GM12878 (cell line): ENCODE data around the gene SCGB1A1. TPM values are rescaled to one million over a fixed set of nuclear protein-coding genes. Genes with fewer than 3 reads are reported as not detected.

Source experiments
- ATAC-seq: fragments of 200-7000 bp; cut with Tn5 transposase; 3 replicates; pipeline ENCODE4 v1.9.1; 2020; ENCODE audit warnings: mild to moderate bottlenecking, moderate library complexity
- BruUV-seq: library from RNA; stranded (reverse); fragments of 400-500 nt; replicated peaks from 2 replicates; lab custom pipeline; 2021; lab: Mats Ljungman, UMichigan
- CTCF ChIA-PET: fragments of 300-600 bp; sonication (Branson Sonifier 250); formaldehyde crosslinking; extraction: SDS; loops from one replicate; lab custom pipeline; 2021; ENCODE audit warnings: inconsistent platforms; lab: Yijun Ruan, JAX
- POLR2A ChIA-PET: fragments of 350-600 bp; formaldehyde crosslinking; extraction: SDS; loops from one replicate; lab custom pipeline; 2021; ENCODE audit warnings: inconsistent platforms; lab: Charles Lee
- RAD21 ChIA-PET: fragments of 300-600 bp; sonication (Branson Sonifier 250); formaldehyde crosslinking; loops from one replicate; lab custom pipeline; 2023; ENCODE audit warnings: antibody characterized with exemption; ENCODE audit not compliant: unreplicated experiment; lab: Charles Lee
- SMC1A ChIA-PET: fragments of 300-600 bp; sonication (Branson Sonifier 250); formaldehyde crosslinking; loops from one replicate; lab custom pipeline; 2023; ENCODE audit not compliant: unreplicated experiment, uncharacterized antibody; lab: Charles Lee
- DNase-seq: peaks from one replicate; pipeline ENCODE4 v3.0.0-alpha.2; 2011; ENCODE audit warnings: low read depth, low spot score
- FAIRE-seq: peaks from 3 replicates; lab custom pipeline; 2011; peaks lifted over from hg19 to GRCh38; lab: Jason Lieb, UNC
- H2AFZ ChIP-seq: 2 replicates; pipeline ENCODE4 v1.6.0; 2011; ENCODE audit warnings: low read depth, low read length, control low read depth; ENCODE audit not compliant: control insufficient read depth
- H3K27ac ChIP-seq: 2 replicates; pipeline ENCODE4 v1.5.1; 2011; ENCODE audit warnings: control low read depth; ENCODE audit not compliant: control insufficient read depth, insufficient read depth
- H3K27me3 ChIP-seq, 2 experiments: replicated peaks in 1 of 2; 2 replicates each; pipeline versions ENCODE4 v1.6.0 to v1.6.1; 2011; ENCODE audit warnings: low read length in 1 of 2; ENCODE audit not compliant: control insufficient read depth in 2 of 2, insufficient read depth in 2 of 2
- H3K36me3 ChIP-seq, 2 experiments: 2 replicates each; pipeline ENCODE4 v1.5.1; 2011; ENCODE audit warnings: low read length in 1 of 2; ENCODE audit not compliant: control insufficient read depth in 2 of 2, insufficient read depth in 2 of 2
- H3K4me1 ChIP-seq: 2 replicates; pipeline ENCODE4 v1.6.1; 2011; ENCODE audit warnings: mild to moderate bottlenecking, low read length, moderate library complexity, mixed read lengths; ENCODE audit not compliant: control insufficient read depth, insufficient read depth
- H3K4me2 ChIP-seq: 2 replicates; pipeline ENCODE4 v1.6.0; 2011; ENCODE audit warnings: control low read depth; ENCODE audit not compliant: control insufficient read depth, insufficient read depth
- H3K4me3 ChIP-seq: fragments of 200-600 bp; sonication (generic); 2 replicates; pipeline ENCODE4 v1.5.1; 2016
- H3K79me2 ChIP-seq: 2 replicates; pipeline ENCODE4 v1.6.0; 2011; ENCODE audit warnings: low read length; ENCODE audit not compliant: control insufficient read depth, insufficient read depth
- H3K9ac ChIP-seq: 2 replicates; pipeline ENCODE4 v1.8.0; 2011; ENCODE audit warnings: low read length, control low read depth, mixed read lengths; ENCODE audit not compliant: control insufficient read depth, insufficient read depth
- H3K9me3 ChIP-seq: replicated peaks from 3 replicates; pipeline ENCODE4 v1.5.1; 2011; ENCODE audit warnings: mild to moderate bottlenecking, low read length; ENCODE audit not compliant: control insufficient read depth, insufficient read depth
- H4K20me1 ChIP-seq: 2 replicates; pipeline ENCODE4 v1.6.0; 2011; ENCODE audit not compliant: control insufficient read depth, insufficient read depth
- DPF2 ChIP-seq: fragments of 450-650 bp; IDR thresholded peaks from 2 replicates; pipeline ENCODE4 v1.6.1; 2017; ENCODE audit warnings: mild to moderate bottlenecking
- JUND ChIP-seq: IDR thresholded peaks from 2 replicates; pipeline ENCODE4 v1.6.1; 2012; ENCODE audit warnings: low read depth, mild to moderate bottlenecking, low read length, improper control_type of control experiment, moderate library complexity
- LARP7 ChIP-seq: fragments of 450-650 bp; IDR thresholded peaks from 2 replicates; pipeline ENCODE4 v1.6.1; 2017; ENCODE audit warnings: mild to moderate bottlenecking
- MTA2 ChIP-seq: fragments of 450-650 bp; IDR thresholded peaks from 2 replicates; pipeline ENCODE4 v1.6.1; 2016; ENCODE audit warnings: low read depth, mild to moderate bottlenecking, moderate library complexity
- NR2C2 ChIP-seq: IDR thresholded peaks from 2 replicates; pipeline ENCODE4 v1.6.1; 2011; ENCODE audit warnings: borderline replicate concordance, low read depth; ENCODE audit not compliant: control insufficient read depth, insufficient read length
- POLR2A ChIP-seq: IDR thresholded peaks from 2 replicates; pipeline ENCODE4 v1.6.1; 2011; ENCODE audit warnings: low read depth, mild to moderate bottlenecking, low read length
- SMAD5 ChIP-seq: IDR thresholded peaks from 2 replicates; pipeline ENCODE4 v1.6.1; 2016; ENCODE audit warnings: antibody characterized with exemption, low read depth
- SUPT20H ChIP-seq: IDR thresholded peaks from 2 replicates; pipeline ENCODE4 v1.6.1; 2011; ENCODE audit warnings: low read depth, mild to moderate bottlenecking, low read length, moderate library complexity, borderline replicate concordance; ENCODE audit not compliant: control insufficient read depth
- TCF3 ChIP-seq: IDR thresholded peaks from 2 replicates; pipeline ENCODE4 v1.6.1; 2012; ENCODE audit warnings: low read depth, mild to moderate bottlenecking, low read length, borderline replicate concordance; ENCODE audit not compliant: insufficient read depth
- WGBS: methylation state at CpG from one replicate; pipeline ENCODE4 v1.1.6; 2016; ENCODE audit warnings: low lambda C conversion rate; ENCODE audit not compliant: insufficient replicate concordance, insufficient coverage; ENCODE audit errors: missing lambda C conversion rate; 5-methylcytosine and 5-hydroxymethylcytosine counted together
- in situ Hi-C: fragments of 300-500 bp; cut with MboI; formaldehyde crosslinking; loops from 9 replicates; pipeline ENCODE4 v1.14.3; 2018; ENCODE audit warnings: mixed read lengths
- intact Hi-C: fragments of 100-400 bp; cut with micrococcal nuclease; formaldehyde crosslinking; loops from one replicate; pipeline ENCODE4 v1.14.2; 2022; ENCODE audit not compliant: unreplicated experiment
- polyA plus RNA-seq, 11 experiments: library from polyadenylated mRNA; depleted of rRNA in 4 of 11; unstranded in 6 of 11; stranded (reverse) in 5 of 11; fragments of >200 nt; fragmentation: Nextera tagmentation in 4 of 11; fragmentation: Illumina TruSeq in 1 of 11; extraction: Ambion mirVana in 4 of 11; extraction: Trizol in 1 of 11; gene quantifications; 1 replicate in 1 of 11; 2 replicates in 10 of 11; pipeline versions ENCODE4 v1.2.1 to v1.2.3, GENCODE V29; 2011 to 2016; ENCODE audit warnings: inconsistent platforms in 2 of 11, missing spikeins in 2 of 11, low read depth in 1 of 11
- total RNA-seq, 4 experiments: library from RNA; depleted of rRNA in 3 of 4; stranded (reverse); fragments of >200 nt in 3 of 4; fragmentation: Illumina TruSeq in 1 of 4; extraction: Trizol in 1 of 4; gene quantifications; 2 replicates each; pipeline versions ENCODE4 v1.2.1 to v1.2.3, GENCODE V29; 2013 to 2021
- TF ChIP-seq, protein P1 (sequence below): fragments of 450-650 bp; formaldehyde crosslinking; IDR thresholded peaks from 2 replicates; pipeline ENCODE4 v1.4.0; 2020; ENCODE audit warnings: mild to moderate bottlenecking, moderate library complexity
- TF ChIP-seq, protein P2 (sequence below): fragments of 450-650 bp; conservative IDR thresholded peaks from 2 replicates; pipeline ENCODE4 v1.6.1; 2017; ENCODE audit warnings: mild to moderate bottlenecking, moderate library complexity
- TF ChIP-seq, protein P3 (sequence below): fragments of 450-650 bp; IDR thresholded peaks from 2 replicates; pipeline ENCODE4 v1.6.1; 2016; ENCODE audit warnings: mild to moderate bottlenecking, moderate library complexity, borderline replicate concordance

The SCGB1A1 gene
- total and polyA plus RNA-seq, 10 of the 15 experiments (the other 5 are each of a cell fraction or from before 2014, with no cell fraction given): not detected

- ChIA-PET CTCF (no interaction called here), POLR2A (interaction anchor here (0.9 kb wide), 1 partner anchor 22 kb away, joined by 4 read pairs; no protein-coding TSS in a partner anchor)
- no peak overlapping the region for H2AFZ ChIP-seq
- TF ChIP-seq, protein P1, sequence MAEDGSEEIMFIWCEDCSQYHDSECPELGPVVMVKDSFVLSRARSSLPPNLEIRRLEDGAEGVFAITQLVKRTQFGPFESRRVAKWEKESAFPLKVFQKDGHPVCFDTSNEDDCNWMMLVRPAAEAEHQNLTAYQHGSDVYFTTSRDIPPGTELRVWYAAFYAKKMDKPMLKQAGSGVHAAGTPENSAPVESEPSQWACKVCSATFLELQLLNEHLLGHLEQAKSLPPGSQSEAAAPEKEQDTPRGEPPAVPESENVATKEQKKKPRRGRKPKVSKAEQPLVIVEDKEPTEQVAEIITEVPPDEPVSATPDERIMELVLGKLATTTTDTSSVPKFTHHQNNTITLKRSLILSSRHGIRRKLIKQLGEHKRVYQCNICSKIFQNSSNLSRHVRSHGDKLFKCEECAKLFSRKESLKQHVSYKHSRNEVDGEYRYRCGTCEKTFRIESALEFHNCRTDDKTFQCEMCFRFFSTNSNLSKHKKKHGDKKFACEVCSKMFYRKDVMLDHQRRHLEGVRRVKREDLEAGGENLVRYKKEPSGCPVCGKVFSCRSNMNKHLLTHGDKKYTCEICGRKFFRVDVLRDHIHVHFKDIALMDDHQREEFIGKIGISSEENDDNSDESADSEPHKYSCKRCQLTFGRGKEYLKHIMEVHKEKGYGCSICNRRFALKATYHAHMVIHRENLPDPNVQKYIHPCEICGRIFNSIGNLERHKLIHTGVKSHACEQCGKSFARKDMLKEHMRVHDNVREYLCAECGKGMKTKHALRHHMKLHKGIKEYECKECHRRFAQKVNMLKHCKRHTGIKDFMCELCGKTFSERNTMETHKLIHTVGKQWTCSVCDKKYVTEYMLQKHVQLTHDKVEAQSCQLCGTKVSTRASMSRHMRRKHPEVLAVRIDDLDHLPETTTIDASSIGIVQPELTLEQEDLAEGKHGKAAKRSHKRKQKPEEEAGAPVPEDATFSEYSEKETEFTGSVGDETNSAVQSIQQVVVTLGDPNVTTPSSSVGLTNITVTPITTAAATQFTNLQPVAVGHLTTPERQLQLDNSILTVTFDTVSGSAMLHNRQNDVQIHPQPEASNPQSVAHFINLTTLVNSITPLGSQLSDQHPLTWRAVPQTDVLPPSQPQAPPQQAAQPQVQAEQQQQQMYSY: no peak
- TF ChIP-seq LARP7: no peak
- TF ChIP-seq, protein P2, sequence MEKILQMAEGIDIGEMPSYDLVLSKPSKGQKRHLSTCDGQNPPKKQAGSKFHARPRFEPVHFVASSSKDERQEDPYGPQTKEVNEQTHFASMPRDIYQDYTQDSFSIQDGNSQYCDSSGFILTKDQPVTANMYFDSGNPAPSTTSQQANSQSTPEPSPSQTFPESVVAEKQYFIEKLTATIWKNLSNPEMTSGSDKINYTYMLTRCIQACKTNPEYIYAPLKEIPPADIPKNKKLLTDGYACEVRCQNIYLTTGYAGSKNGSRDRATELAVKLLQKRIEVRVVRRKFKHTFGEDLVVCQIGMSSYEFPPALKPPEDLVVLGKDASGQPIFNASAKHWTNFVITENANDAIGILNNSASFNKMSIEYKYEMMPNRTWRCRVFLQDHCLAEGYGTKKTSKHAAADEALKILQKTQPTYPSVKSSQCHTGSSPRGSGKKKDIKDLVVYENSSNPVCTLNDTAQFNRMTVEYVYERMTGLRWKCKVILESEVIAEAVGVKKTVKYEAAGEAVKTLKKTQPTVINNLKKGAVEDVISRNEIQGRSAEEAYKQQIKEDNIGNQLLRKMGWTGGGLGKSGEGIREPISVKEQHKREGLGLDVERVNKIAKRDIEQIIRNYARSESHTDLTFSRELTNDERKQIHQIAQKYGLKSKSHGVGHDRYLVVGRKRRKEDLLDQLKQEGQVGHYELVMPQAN: no peak
- TF ChIP-seq, protein P3, sequence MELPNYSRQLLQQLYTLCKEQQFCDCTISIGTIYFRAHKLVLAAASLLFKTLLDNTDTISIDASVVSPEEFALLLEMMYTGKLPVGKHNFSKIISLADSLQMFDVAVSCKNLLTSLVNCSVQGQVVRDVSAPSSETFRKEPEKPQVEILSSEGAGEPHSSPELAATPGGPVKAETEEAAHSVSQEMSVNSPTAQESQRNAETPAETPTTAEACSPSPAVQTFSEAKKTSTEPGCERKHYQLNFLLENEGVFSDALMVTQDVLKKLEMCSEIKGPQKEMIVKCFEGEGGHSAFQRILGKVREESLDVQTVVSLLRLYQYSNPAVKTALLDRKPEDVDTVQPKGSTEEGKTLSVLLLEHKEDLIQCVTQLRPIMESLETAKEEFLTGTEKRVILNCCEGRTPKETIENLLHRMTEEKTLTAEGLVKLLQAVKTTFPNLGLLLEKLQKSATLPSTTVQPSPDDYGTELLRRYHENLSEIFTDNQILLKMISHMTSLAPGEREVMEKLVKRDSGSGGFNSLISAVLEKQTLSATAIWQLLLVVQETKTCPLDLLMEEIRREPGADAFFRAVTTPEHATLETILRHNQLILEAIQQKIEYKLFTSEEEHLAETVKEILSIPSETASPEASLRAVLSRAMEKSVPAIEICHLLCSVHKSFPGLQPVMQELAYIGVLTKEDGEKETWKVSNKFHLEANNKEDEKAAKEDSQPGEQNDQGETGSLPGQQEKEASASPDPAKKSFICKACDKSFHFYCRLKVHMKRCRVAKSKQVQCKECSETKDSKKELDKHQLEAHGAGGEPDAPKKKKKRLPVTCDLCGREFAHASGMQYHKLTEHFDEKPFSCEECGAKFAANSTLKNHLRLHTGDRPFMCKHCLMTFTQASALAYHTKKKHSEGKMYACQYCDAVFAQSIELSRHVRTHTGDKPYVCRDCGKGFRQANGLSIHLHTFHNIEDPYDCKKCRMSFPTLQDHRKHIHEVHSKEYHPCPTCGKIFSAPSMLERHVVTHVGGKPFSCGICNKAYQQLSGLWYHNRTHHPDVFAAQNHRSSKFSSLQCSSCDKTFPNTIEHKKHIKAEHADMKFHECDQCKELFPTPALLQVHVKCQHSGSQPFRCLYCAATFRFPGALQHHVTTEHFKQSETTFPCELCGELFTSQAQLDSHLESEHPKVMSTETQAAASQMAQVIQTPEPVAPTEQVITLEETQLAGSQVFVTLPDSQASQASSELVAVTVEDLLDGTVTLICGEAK: no peak
- TF ChIP-seq DPF2: no peak
- TF ChIP-seq SMAD5: no peak
- TF ChIP-seq POLR2A: no peak
- no peak for TF ChIP-seq NR2C2
- no peak for TF ChIP-seq SUPT20H
- TF ChIP-seq JUND: no peak
- no peak for TF ChIP-seq MTA2
- no peak for TF ChIP-seq TCF3
Observed at GRCh38 chr11:62439785-62440602, 21.2 kb downstream of the SCGB1A1 start.

More at GRCh38 chr11:62439785-62440602, 21.2 kb downstream of the SCGB1A1 start:
- Histone ChIP-seq H3K4me2 (no peak overlapping the region), H4K20me1 (no peaks in the 10 kb centered on the region), H3K9ac (no peak overlapping the region), H3K9me3 (no peaks in the 10 kb centered on the region), H3K79me2 (no peaks in the 10 kb centered on the region), H3K4me3 (no peak overlapping the region), H3K27ac (no peak overlapping the region), H3K4me1 (no peaks in the 10 kb centered on the region), H3K36me3 (no peaks in the 10 kb centered on the region), H3K27me3 (no peaks in the 10 kb centered on the region)
- FAIRE-seq (no peak), DNase-seq (no peak), ATAC-seq (no peak)
- intact Hi-C loops (loop anchor here (5.0 kb wide), 1 partner anchor 102 kb away; no protein-coding TSS in a partner anchor), in situ Hi-C loops (no loop called here)
- SMC1A ChIA-PET: no interaction called here
- 57% methylated on average over 23 of the region's 23 CpGs for WGBS
- RAD21 ChIA-PET: interaction anchor here (1.3 kb wide), 1 partner anchor 103 kb away, joined by 4 read pairs; no protein-coding TSS in a partner anchor
- BruUV-seq: no TSS peak
